Right forelimb (tissue), 1 donor: ENCODE measurements around the gene TLL1.

Experiments used
- DNase-seq: peaks from one replicate; pipeline ENCODE4 v3.0.0-alpha.2; 2018

TLL1 gene

GRCh38 chr4:166066936-166067335, 193.9 kb downstream of the TLL1 start:
- DNase-seq = no peak

- DNase-seq = no peak
Measured at GRCh38 chr4:166067915-166068314, 194.9 kb downstream of the TLL1 start.

- no peak for DNase-seq
Measured at GRCh38 chr4:166073783-166074182, 200.7 kb downstream of the TLL1 start.

- no peak for DNase-seq
Measured at GRCh38 chr4:166075599-166075998, 202.6 kb downstream of the TLL1 start.

- DNase-seq = no peak
Measured at GRCh38 chr4:166077782-166078181, 204.7 kb downstream of the TLL1 start.

GRCh38 chr4:166078383-166078782, 205.3 kb downstream of the TLL1 start:
- DNase-seq = no peak

GRCh38 chr4:166078955-166079354, 205.9 kb downstream of the TLL1 start:
- DNase-seq = no peak

GRCh38 chr4:166087569-166087968, 214.5 kb downstream of the TLL1 start:
- DNase-seq = no peak

GRCh38 chr4:166088576-166088975, 215.5 kb downstream of the TLL1 start:
- no peak for DNase-seq

- no peak for DNase-seq
Measured at GRCh38 chr4:166091146-166091545, 218.1 kb downstream of the TLL1 start.

- no peak for DNase-seq
Measured at GRCh38 chr4:166091912-166092510, 219.0 kb downstream of the TLL1 start.

GRCh38 chr4:166092797-166093290, 219.8 kb downstream of the TLL1 start:
- no peak for DNase-seq

GRCh38 chr4:166104623-166105022, 231.6 kb downstream of the TLL1 start:
- DNase-seq = no peak

GRCh38 chr4:166121897-166122296, 248.9 kb downstream of the TLL1 start:
- DNase-seq = no peak

- DNase-seq = no peak
Measured at GRCh38 chr4:166123546-166123945, 250.5 kb downstream of the TLL1 start.

- DNase-seq = no peak
Measured at GRCh38 chr4:166128403-166128802, 255.4 kb downstream of the TLL1 start.

- no peak for DNase-seq
Measured at GRCh38 chr4:166134285-166134684, 261.2 kb downstream of the TLL1 start.

- DNase-seq = no peak
Measured at GRCh38 chr4:166140951-166141350, 267.9 kb downstream of the TLL1 start.

- DNase-seq = no peak
Measured at GRCh38 chr4:166143227-166143626, 270.2 kb downstream of the TLL1 start.

GRCh38 chr4:166144607-166145006, 271.6 kb downstream of the TLL1 start:
- no peak for DNase-seq

GRCh38 chr4:166146806-166147540, 273.9 kb downstream of the TLL1 start:
- no peak for DNase-seq
